ENCODE data around the gene SP140L. TPM values are rescaled to one million over a fixed set of nuclear protein-coding genes. Genes with fewer than 3 reads are reported as not detected.
A peak's percentile ranks its signal among the peaks of the same experiment; 100 is the strongest.

The SP140L gene
- polyA plus RNA-seq, 3 donors from 2014 or later, result 13.5 to 26.4 (median 14.4) TPM

- Mint-ChIP-seq H3K9me3 (no peaks in the 10 kb centered on the region), H3K4me3 (no peak overlapping the region), H3K27ac (peak overlapping the region in 5 of 6 donors; percentile 46 to 75 (median 56)), H3K4me1 (peaks cover 44 to 92% of the 10 kb centered on the region in 2 donors), H3K27me3 (ENCODE audit: low read depth in 3 of 3) (peaks cover 0 to 4% (median 2%) of the 10 kb centered on the region in 3 donors), H3K36me3 (peaks cover 44 to 56% (median 50%) of the 10 kb centered on the region in 3 donors)
- no peak for DNase-seq
These were observed 120.0 kb downstream of the SP140L start for GRCh38 chr2:230447036-230447435.

GRCh38 chr2:230447455-230448451 is 120.8 kb downstream of the SP140L start:
- Mint-ChIP-seq H3K27ac (peak overlapping the region; percentile 52 to 88 (median 72)), H3K4me3 (peak overlapping the region in 1 of 5 donors; percentile 3), H3K9me3 (no peaks in the 10 kb centered on the region), H3K36me3 (peaks cover 44 to 56% (median 49%) of the 10 kb centered on the region in 3 donors), H3K4me1 (peaks cover 37 to 88% of the 10 kb centered on the region in 2 donors), H3K27me3 (ENCODE audit: low read depth in 3 of 3) (peaks cover 0 to 3% (median 2%) of the 10 kb centered on the region in 3 donors)
- no peak for DNase-seq

DNA sequence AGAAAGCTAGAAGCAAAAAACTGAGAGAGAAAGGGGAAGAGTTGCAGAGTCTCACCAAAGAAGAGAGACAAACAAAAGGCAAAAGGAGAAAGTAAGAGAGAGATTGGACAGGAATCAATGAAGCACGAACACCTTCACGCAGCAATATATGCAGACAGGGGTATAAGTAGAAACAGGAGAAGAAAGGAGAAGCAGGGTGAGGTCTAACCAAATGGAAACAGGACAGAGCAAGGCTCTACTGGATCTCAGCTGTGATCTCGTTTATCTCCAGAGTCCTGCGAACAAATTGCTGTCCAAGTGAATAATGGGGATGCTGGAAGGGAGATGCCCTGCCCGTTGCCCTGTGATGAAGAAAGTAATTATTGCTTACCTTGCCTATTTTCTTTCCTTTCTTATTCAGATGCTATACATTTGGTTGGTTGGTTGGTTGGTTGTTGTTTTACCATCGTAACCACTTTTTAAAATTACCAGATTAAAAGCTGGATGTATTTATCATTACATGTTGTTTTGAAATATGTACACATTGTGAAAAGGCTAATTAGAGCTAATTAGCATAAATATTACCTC is 123.0 kb downstream of the SP140L start:
- Mint-ChIP-seq H3K27ac (peak overlapping the region in 4 of 6 donors; percentile 2 to 63 (median 36)), H3K27me3 (ENCODE audit: low read depth in 3 of 3) (peaks cover 0 to 3% (median 2%) of the 10 kb centered on the region in 3 donors), H3K4me3 (no peak overlapping the region), H3K4me1 (peaks cover 37 to 88% of the 10 kb centered on the region in 2 donors), H3K36me3 (peaks cover 53 to 63% (median 54%) of the 10 kb centered on the region in 3 donors), H3K9me3 (no peaks in the 10 kb centered on the region)
- no peak for DNase-seq

- Mint-ChIP-seq H3K27ac (peak overlapping the region in 2 of 6 donors; percentile 27 to 65), H3K4me3 (no peak overlapping the region), H3K9me3 (peaks cover 0 to 9% (median 1%) of the 10 kb centered on the region in 6 donors), H3K36me3 (peaks cover 55 to 68% (median 64%) of the 10 kb centered on the region in 3 donors), H3K27me3 (ENCODE audit: low read depth in 3 of 3) (peaks cover 0 to 2% (median under 1%) of the 10 kb centered on the region in 3 donors), H3K4me1 (peaks cover 54 to 93% of the 10 kb centered on the region in 2 donors)
- DNase-seq, result no peak
These were observed 126.0 kb downstream of the SP140L start for GRCh38 chr2:230453006-230453405.

Other genes with a start within 250 kb of the SP140L start
- 10 to 100 TPM; 49.0 to 97.9 (median 60.5) TPM for gene SP110, start 107.2 kb upstream of the SP140L start, polyA plus RNA-seq
- gene SP140, start 101.5 kb upstream of the SP140L start, polyA plus RNA-seq, result 10 to 100 TPM; 17.2 to 34.6 (median 19.3) TPM
- 100 to 1,000 TPM in 1 of 3 donors, 10 to 100 TPM in 2; 85.8 to 221 (median 94.5) TPM for gene SP100, start 89.0 kb downstream of the SP140L start, polyA plus RNA-seq

Data from immature natural killer cell (primary cell).